Esophagus squamous epithelium (tissue), 5 donors: Measurements from ENCODE around the gene SPATS2. TPM values are rescaled to one million over a fixed set of nuclear protein-coding genes. Genes with fewer than 3 reads are reported as not detected.
"Not testable (repeated sequence)": the region's sequence is repeated elsewhere in the genome, so short reads cannot be mapped to it uniquely, and the experiment has no call there.

Experiments used
- DNase-seq: peaks from one replicate; lab custom pipeline; 2025; lab: John Stamatoyannopoulos, UW
- H3K27ac ChIP-seq, 4 donors: fragments of 200-600 bp; sonication (generic); one replicate each; pipeline ENCODE4 v1.5.1; 2016 to 2019; ENCODE audit warnings: mild to moderate bottlenecking in 1 of 4
- H3K27me3 ChIP-seq, 4 donors: fragments of 200-600 bp; sonication (generic); 1 replicate in 3 of 4; 2 replicates in 1 of 4; pipeline versions ENCODE4 v1.5.1 to v1.6.0; 2017 to 2021; ENCODE audit warnings: antibody characterized with exemption in 1 of 4
- H3K36me3 ChIP-seq, 3 donors: fragments of 200-600 bp; sonication (generic); one replicate each; pipeline ENCODE4 v1.5.1; 2016 to 2019
- H3K4me1 ChIP-seq, 3 donors: fragments of 200-600 bp; sonication (generic); one replicate each; pipeline ENCODE4 v1.5.1; 2017 to 2019
- H3K4me3 ChIP-seq, 4 donors: fragments of 200-600 bp; sonication (generic); 1 replicate in 3 of 4; 2 replicates in 1 of 4; pipeline ENCODE4 v1.5.1; 2016 to 2019; ENCODE audit warnings: mild to moderate bottlenecking in 2 of 4, moderate library complexity in 1 of 4
- H3K9me3 ChIP-seq, 3 donors: fragments of 200-600 bp; sonication (generic); one replicate each; pipeline ENCODE4 v1.5.1; 2016 to 2019
- CTCF ChIP-seq, 6 experiments: fragments of 450-650 bp in 4 of 6; fragments of 200-600 bp in 2 of 6; sonication (generic) in 2 of 6; IDR thresholded peaks; one replicate each; pipeline ENCODE4 v1.5.1; 2016 to 2019; ENCODE audit warnings: antibody characterized with exemption in 6 of 6, mild to moderate bottlenecking in 4 of 6, moderate library complexity in 4 of 6
- POLR2A ChIP-seq, 4 donors: fragments of 450-650 bp; IDR thresholded peaks; one replicate each; pipeline ENCODE4 v1.6.1; 2017; ENCODE audit warnings: antibody characterized with exemption in 4 of 4, mild to moderate bottlenecking in 4 of 4, moderate library complexity in 3 of 4
- WGBS, 2 donors: methylation state at CpG; one replicate each; pipeline ENCODE4 v1.1.5; 2018; 5-methylcytosine and 5-hydroxymethylcytosine counted together
- intact Hi-C: fragments of 100-400 bp; cut with DNase I; formaldehyde crosslinking; loops from one replicate; pipeline ENCODE4 v1.15.0; 2022
- total RNA-seq, 4 donors: library from RNA; depleted of rRNA; stranded (reverse); fragments of >200 nt; gene quantifications; one replicate each; pipeline ENCODE4 v1.1.0, GENCODE V29; 2016
- donor health status: DM: yes; HTN: yes; CAD: no.

Gene SPATS2
- total RNA-seq, 4 donors from 2014 or later, result 4.8 to 9.8 (median 8.5) TPM

- DNase-seq, result no peak
- TF ChIP-seq POLR2A (IDR thresholded peaks at IDR 0.05) (peak in 1 of 4 donors; percentile 8), CTCF (IDR thresholded peaks at IDR 0.05) (peak in 5 of 6 experiments; percentile 14 to 47 (median 30))
- H3K27me3 ChIP-seq, result no peaks in the 10 kb centered on the region
- 43 to 44% methylated on average over 6 of the region's 6 CpGs for WGBS, 2 donors
- H3K9me3 ChIP-seq, result no peaks in the 10 kb centered on the region
- H3K4me1 ChIP-seq, result peaks cover 0 to 37% (median 18%) of the 10 kb centered on the region in 3 donors
- H3K27ac ChIP-seq, result peak overlapping the region in 3 of 4 donors; percentile 4 to 66 (median 23)
- intact Hi-C loops, result loop anchor here (5.0 kb wide), 1 partner anchor 138 kb away; no protein-coding TSS in a partner anchor
- peak overlapping the region in 1 of 4 donors; percentile 20 for H3K4me3 ChIP-seq
- H3K36me3 ChIP-seq, result peaks cover 0 to 10% (median 0%) of the 10 kb centered on the region in 3 donors
Observed at GRCh38 chr12:49369411-49370145, 2.3 kb downstream of the SPATS2 start.

GRCh38 chr12:49370539-49370938 is 3.3 kb downstream of the SPATS2 start:
- intact Hi-C loops, result no loop called here
- H3K27ac ChIP-seq, result no peak overlapping the region

DNA sequence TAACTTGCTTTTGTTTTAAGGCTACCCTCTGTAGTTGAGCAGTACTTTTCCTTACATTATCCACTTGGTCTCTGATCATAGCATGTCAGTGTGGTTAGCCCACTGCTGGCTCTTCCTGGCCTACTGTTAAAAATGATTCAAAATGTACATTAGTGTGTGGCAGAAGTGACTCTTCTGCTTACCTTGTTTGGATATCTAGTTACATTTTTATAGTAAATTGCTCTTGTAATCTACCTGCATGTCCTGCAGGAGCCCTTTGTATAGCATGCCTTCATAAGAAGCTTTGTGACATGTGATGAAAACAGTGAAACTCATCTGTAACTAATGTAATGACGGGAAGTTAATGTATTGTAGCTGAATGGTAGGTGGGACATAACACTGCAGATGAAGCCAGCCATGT is 8.1 kb downstream of the SPATS2 start:
- no peak for DNase-seq
- Histone ChIP-seq H3K4me3 (no peak overlapping the region), H3K27me3 (no peaks in the 10 kb centered on the region), H3K9me3 (no peaks in the 10 kb centered on the region), H3K36me3 (peaks cover 0 to 10% (median 0%) of the 10 kb centered on the region in 3 donors), H3K27ac (no peak overlapping the region), H3K4me1 (no peaks in the 10 kb centered on the region)
- TF ChIP-seq POLR2A (IDR thresholded peaks at IDR 0.05), result no peak
- TF ChIP-seq CTCF (IDR thresholded peaks at IDR 0.05), result no peak
- intact Hi-C loops, result no loop called here
- 88 to 100% methylated on average over 1 of the region's 1 CpG for WGBS, 2 donors

More at GRCh38 chr12:49370539-49370938, 3.3 kb downstream of the SPATS2 start:
- Histone ChIP-seq H3K36me3 (peaks cover 0 to 10% (median 0%) of the 10 kb centered on the region in 3 donors), H3K27me3 (no peaks in the 10 kb centered on the region), H3K9me3 (no peaks in the 10 kb centered on the region), H3K4me1 (peaks cover 0 to 34% (median 18%) of the 10 kb centered on the region in 3 donors), H3K4me3 (no peak overlapping the region)
- no peak for TF ChIP-seq CTCF (IDR thresholded peaks at IDR 0.05)
- TF ChIP-seq POLR2A (IDR thresholded peaks at IDR 0.05), result no peak
- WGBS, 2 donors, result 88 to 91% methylated on average over 6 of the region's 6 CpGs
- no peak for DNase-seq

GRCh38 chr12:49377386-49377785 is 10.1 kb downstream of the SPATS2 start:
- H3K36me3 ChIP-seq, result peaks cover 0 to 10% (median 0%) of the 10 kb centered on the region in 3 donors
- H3K4me1 ChIP-seq, result no peaks in the 10 kb centered on the region
- intact Hi-C loops, result no loop called here
- TF ChIP-seq POLR2A (IDR thresholded peaks at IDR 0.05), result no peak
- no peak for TF ChIP-seq CTCF (IDR thresholded peaks at IDR 0.05)
- DNase-seq, result no peak
- no peaks in the 10 kb centered on the region for H3K9me3 ChIP-seq
- H3K4me3 ChIP-seq, result no peak overlapping the region
- WGBS, 2 donors, result 83 to 93% methylated on average over 2 of the region's 2 CpGs
- H3K27ac ChIP-seq, result no peak overlapping the region
- no peaks in the 10 kb centered on the region for H3K27me3 ChIP-seq

GRCh38 chr12:49380184-49380583 is 12.9 kb downstream of the SPATS2 start:
- intact Hi-C loops, H3K4me3 ChIP-seq, H3K36me3 ChIP-seq, H3K27me3 ChIP-seq, H3K4me1 ChIP-seq, DNase-seq, H3K9me3 ChIP-seq, H3K27ac ChIP-seq: not testable (repeated sequence)
- 89 to 90% methylated on average over 8 to 9 of the region's 9 CpGs for WGBS, 2 donors
